ENCODE measurements around the gene MYL3.

The MYL3 gene

DNA sequence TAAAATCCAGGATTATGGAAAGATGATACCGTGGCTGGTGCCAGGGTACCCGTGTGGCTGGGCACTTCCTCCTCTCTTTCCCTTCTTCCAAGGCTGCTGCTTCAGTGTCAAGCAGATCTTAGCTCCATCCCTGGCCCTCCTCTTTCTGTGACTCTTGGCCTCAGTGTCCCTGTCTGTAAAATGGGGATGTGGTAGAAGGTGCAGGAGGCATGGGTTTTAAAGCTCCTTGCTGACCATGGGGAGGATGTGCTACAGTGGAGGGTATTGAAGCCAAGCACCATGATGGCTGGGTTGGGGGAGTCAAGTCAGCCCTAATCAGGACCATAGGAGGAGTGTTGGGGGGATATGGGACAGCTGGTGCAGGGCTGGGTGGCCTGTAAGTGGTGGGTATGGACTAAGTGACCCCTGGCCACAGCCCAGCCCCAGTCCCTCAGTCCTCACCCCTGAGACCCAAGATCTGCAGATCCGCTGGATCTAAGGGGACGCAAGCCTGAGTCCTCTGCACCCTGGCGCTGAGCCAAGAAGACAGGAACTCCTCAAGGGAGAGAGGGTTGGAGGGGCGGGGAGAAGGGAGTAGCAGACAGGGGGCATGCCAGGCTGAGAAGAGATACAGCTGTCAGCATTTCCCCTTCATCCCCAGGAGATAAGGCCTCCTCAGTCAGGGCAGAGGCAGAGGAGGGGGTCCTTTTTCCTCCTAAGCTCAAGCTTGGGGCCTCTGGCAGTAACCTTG lies 26.3 kb upstream of the MYL3 start:
- TF ChIP-seq CTCF (IDR thresholded peaks at IDR 0.05; ENCODE audit: low read depth, low read length): no peak
- DNase-seq (ENCODE audit: extremely low read depth, low read depth): no peak

DNA sequence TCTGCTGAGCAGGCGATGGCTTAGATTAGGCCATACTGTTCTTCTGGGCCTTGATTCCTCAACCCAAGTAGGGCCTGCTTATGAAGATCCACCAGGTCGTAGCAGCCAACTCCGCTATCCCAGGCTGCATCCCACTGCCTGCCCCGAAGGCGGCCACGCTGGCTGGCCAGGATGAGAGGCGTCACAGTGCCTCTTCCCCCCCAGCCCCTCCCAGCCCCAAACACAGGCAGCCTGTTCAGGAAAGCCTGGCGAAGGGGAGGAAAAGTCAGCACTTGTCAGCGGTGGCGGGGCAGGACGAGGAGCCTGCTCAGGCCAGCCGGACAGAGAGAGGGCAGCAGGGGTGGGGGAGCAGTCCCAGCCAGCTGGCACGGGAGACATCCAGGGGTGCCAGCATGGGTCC lies 25.5 kb upstream of the MYL3 start:
- no peak for DNase-seq (ENCODE audit: extremely low read depth, low read depth)
- no peak for TF ChIP-seq CTCF (IDR thresholded peaks at IDR 0.05; ENCODE audit: low read depth, low read length)

DNA sequence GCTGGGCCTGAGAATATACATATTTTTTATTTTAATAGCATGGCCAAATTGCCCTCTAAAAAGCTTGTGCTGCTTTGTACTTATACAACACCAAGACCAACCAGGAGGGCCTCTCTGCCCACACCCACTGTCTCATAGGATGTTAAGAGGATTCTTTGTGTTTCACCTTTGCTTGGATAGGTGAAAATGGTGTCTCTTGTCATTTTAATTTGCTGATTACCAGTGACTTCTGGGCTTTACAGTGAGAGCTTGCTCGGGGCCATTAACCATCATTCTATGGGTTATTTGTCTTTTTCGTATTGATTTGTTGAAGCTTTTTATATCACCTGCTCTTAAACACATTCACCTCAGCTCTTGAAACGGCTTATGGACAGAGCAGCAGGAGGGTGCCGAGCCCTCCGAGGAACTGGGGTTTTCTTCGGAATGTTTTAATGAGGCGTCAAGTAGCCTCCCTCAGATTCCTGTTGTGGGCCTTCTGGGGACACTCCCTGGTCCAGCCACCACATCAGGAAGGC lies 24.8 kb upstream of the MYL3 start:
- TF ChIP-seq CTCF (IDR thresholded peaks at IDR 0.05; ENCODE audit: low read depth, low read length): no peak
- no peak for DNase-seq (ENCODE audit: extremely low read depth, low read depth)

DNA sequence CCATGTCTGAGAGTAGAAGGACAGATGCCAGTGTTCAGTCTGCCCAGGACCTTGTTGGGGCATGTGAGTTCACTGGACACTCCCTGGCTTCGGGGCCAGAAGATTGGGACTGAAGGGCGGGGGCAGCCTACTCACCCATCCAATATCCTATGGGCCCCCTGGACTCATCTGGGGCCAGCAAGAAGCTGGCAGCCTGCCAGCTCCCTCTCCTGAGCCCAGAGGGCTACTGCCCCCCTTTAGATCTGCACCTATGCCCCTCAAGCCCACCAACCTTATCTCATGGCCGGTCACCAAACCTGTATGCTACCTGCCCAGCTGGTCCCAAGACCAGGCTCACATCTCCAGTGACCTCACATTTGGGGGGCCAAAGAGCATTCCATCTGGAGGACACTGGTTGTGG lies 22.4 kb upstream of the MYL3 start:
- no peak for DNase-seq (ENCODE audit: extremely low read depth, low read depth)
- no peak for TF ChIP-seq CTCF (IDR thresholded peaks at IDR 0.05; ENCODE audit: low read depth, low read length)

GRCh38 chr3:46884929-46885328 lies 21.7 kb upstream of the MYL3 start:
- no peak for TF ChIP-seq CTCF (IDR thresholded peaks at IDR 0.05; ENCODE audit: low read depth, low read length)
- no peak for DNase-seq (ENCODE audit: extremely low read depth, low read depth)

DNA sequence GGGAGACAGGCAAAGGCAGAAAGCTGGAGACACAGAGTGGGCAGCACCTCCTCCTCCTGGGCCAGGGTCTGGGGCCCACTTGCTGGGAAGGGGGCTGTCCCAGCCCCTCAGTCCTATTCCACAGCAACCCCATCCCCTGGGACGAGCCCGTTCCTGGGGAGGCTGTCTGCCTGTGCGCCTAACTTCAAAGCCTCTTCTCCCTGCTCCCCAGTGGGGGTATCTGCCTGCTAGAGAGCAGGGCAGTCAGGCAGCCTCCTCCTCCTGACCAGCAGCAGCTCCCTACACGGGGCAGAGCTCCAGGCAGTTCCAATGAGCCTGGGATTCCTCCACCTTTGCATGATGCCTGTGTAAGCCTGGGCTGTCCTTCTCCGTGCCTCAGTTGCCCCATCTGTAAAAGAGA lies 21.2 kb upstream of the MYL3 start:
- no peak for TF ChIP-seq CTCF (IDR thresholded peaks at IDR 0.05; ENCODE audit: low read depth, low read length)
- DNase-seq (ENCODE audit: extremely low read depth, low read depth): no peak

GRCh38 chr3:46883830-46884185 lies 20.6 kb upstream of the MYL3 start:
- no peak for DNase-seq (ENCODE audit: extremely low read depth, low read depth)
- no peak for TF ChIP-seq CTCF (IDR thresholded peaks at IDR 0.05; ENCODE audit: low read depth, low read length)
